ENCODE measurements around the gene MCTP1.
"Not testable (repeated sequence)": the region's sequence is repeated elsewhere in the genome, so short reads cannot be mapped to it uniquely, and the experiment has no call there.

MCTP1 gene

GRCh38 chr5:95181644-95182043 lies 103.2 kb downstream of the MCTP1 start:
- no peak for DNase-seq (ENCODE audit: low spot score)

DNA sequence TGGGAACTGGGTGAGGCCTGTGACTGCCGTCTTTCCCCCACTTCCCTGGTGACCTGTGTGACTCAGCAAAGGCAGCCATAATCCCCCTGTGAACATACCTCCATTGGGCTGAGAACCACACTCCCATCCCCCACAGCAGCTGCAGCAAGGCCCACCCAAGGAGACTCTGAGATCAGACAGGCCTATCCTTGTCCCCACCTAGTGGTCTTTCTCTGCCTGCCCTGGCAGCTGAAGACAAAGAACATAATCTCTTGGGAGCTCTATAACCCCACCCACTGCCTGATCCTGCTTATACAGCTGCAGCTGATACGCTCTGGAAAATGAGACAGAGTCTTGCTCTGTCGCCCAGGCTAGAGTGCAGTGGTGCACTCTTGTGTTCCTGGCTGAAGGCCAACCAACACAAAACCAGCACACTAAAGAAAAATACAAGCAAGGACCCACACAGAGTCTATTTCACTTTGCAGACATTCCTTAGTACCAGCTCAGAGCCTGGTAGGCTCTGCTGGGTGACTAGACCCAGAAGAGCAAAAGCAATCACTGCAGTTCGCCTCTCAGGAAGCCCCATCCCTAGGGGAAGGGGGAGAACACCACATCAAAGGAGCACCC lies 106.7 kb downstream of the MCTP1 start:
- DNase-seq (ENCODE audit: low spot score), result no peak

- DNase-seq (ENCODE audit: low spot score), result no peak
Observed at GRCh38 chr5:95177456-95177855, 107.4 kb downstream of the MCTP1 start.

GRCh38 chr5:95175106-95175505 lies 109.8 kb downstream of the MCTP1 start:
- no peak for DNase-seq (ENCODE audit: low spot score)

DNA sequence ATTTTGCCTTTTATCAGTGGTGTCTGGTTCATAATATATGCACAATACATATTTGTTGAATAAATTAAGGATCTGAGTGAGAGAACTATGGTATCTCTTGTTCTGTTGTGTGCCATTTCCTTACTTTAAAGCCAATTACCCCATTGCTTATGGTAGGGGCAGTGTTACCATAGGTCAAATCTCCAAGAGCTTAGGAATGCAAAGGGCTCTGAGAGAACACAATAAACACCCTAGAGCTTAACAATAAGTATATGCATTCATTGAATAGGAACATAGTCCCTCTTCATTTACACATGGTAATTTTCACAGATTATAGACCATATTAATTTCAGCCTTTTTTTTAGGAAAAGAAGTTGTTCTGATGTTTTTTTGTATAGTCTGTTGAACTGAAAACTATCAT lies 112.2 kb downstream of the MCTP1 start:
- DNase-seq (ENCODE audit: low spot score), result no peak

DNA sequence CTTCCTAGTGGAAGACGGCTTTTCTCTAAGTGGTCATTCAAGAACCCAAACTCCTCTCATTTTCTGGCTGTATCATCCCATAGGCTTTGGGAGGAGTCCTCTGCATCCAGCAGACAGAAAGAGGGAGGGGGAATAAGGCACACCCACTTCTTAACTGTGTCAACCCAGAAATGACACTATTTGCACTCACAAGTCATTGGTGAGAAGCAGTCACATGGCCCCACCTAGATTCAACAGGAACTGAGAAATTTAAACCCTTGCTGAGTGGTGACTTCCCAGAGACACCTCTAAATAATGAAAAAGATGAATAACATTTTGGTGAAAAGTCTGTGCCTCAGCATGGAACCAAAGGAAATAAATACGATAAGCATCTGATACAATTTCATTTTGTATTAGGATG lies 120.0 kb downstream of the MCTP1 start:
- no peak for DNase-seq (ENCODE audit: low spot score)

- no peak for DNase-seq (ENCODE audit: low spot score)
Observed at GRCh38 chr5:95163079-95163478, 121.8 kb downstream of the MCTP1 start.

DNA sequence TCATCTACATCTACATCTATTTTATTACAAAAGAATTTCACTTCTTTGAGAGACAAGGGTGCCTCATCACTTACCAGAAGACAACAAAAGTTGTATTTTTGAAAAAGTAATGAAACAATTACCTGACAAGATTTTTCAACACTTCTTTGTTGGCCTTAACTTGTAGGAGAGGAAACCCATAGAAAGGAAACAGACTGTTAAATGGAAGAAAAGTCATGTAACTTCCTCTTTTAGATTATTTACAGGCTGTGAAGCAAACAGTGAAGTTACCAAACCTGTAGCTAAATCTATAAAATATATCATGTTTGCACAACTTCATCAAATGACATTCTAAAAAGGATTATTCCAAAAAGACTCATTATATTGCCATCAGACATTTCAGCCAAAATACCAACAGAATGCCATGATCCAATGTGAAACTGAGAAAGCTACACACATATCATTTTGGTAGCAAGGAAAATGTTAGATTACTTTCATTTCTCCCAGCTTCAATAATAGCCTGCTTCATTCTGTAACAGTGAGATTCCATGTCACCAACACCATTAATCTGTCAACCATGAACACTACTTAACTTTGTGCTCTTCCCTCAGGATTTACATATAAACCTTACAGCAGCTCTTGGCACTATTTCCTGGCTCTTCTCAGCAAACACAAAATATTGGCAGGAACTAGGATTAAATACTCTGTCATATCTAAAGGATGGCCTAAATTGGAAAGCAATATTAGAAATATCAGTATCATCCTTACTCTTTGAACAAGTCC lies 122.5 kb downstream of the MCTP1 start:
- DNase-seq (ENCODE audit: low spot score), result no peak

GRCh38 chr5:95159603-95160002 lies 125.3 kb downstream of the MCTP1 start:
- no peak for DNase-seq (ENCODE audit: low spot score)

- DNase-seq (ENCODE audit: low spot score), result no peak
Observed at GRCh38 chr5:95155888-95156287, 129.0 kb downstream of the MCTP1 start.

DNA sequence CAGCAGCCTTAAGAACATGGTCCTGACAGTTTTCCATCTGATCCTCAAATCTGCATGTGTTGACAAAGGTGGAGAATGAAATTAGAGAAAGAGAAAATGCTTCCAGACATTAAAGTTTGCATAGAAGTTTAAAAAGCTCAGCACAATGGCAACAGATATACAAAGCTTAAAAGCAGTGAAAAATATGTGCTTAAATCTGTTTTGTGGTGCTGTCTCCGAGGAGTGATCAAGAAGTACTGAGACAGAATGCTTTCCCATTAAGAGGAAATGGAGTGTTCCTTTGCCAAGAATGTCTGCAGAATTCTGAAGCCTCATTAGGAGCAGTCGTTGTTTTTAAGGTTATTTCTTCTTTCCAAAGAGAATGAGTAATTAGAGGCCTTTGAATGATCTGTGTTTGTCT lies 131.4 kb downstream of the MCTP1 start:
- no peak for DNase-seq (ENCODE audit: low spot score)

GRCh38 chr5:95152535-95152934 lies 132.4 kb downstream of the MCTP1 start:
- no peak for DNase-seq (ENCODE audit: low spot score)

DNA sequence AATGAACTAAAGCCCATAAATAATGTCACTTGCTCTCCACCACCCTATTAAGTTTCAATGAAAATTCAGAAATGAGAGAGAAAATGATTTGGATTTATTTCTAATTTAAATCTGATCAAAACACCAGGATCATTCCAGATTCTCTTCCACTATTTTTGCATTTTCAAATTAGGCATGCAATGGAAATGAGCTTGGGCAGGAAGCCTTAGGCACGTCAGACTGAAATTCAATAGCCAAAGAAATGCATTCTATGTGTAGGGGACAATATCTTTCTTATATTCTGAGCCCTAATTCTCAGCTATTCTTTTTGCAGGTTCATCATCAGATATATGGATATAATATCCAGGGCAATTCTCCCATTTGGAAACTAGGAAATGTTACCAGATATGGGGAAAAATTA lies 132.8 kb downstream of the MCTP1 start:
- no peak for DNase-seq (ENCODE audit: low spot score)

GRCh38 chr5:95151694-95152093 lies 133.2 kb downstream of the MCTP1 start:
- DNase-seq (ENCODE audit: low spot score), result no peak

DNA sequence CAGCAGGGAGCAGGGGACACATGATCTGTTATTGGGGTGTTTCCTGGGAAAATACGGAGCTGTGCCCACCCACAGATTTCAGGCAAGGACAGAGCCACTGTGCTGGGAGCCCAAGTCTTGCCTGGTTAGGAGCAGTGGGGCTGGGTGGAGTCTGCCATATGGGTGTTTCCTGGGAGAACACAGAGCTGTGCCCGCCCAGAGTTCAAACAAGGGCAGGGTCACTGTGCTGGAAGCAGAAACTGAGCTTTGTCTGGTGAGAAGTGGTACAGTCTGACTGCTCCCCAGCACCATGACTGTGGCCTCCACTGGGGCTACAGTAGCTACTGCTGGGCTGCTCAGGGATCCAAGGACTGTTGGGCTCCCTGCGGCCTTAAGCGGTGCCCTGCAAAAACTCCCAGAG lies 135.5 kb downstream of the MCTP1 start:
- DNase-seq (ENCODE audit: low spot score), result no peak

DNA sequence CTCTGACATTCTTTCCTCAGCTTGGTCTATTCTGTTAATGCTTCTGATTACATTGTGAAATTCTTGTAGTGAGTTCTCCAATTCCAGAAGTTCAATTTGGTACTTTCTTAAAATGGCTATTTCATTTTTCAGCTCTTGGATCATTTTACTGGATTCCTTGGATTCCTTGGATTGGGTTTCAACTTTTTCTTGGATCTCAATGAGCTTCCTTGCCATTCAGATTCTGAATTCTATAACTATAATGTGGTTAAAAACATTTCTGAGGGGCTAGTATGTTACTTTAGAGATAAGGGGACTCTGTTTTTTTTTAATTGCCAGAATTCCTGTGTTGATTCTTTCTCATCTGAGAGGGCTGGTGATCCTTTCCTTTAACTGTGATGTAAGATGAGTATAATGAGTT lies 136.4 kb downstream of the MCTP1 start:
- no peak for DNase-seq (ENCODE audit: low spot score)

- not testable (repeated sequence) for DNase-seq (ENCODE audit: low spot score)
Observed at GRCh38 chr5:95143858-95144257, 141.0 kb downstream of the MCTP1 start.

DNA sequence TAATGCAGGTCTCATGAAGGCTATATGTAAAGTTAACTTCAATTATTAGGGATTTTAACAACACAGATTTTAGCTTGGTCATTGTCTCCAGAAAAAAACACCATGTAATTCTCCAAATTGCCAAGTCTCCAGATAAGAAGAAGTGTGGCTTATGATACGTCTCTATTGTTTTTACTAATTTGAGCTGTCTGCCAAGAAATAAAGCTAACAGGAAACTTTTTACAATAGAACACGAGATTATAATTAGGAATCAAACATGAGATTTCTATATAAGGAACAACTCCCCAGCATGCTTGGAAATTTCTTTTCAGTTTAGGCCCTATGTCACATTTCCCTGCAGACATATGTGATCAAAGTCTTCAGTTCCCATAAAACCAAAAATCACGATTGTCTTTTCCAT lies 142.7 kb downstream of the MCTP1 start:
- no peak for DNase-seq (ENCODE audit: low spot score)

DNA sequence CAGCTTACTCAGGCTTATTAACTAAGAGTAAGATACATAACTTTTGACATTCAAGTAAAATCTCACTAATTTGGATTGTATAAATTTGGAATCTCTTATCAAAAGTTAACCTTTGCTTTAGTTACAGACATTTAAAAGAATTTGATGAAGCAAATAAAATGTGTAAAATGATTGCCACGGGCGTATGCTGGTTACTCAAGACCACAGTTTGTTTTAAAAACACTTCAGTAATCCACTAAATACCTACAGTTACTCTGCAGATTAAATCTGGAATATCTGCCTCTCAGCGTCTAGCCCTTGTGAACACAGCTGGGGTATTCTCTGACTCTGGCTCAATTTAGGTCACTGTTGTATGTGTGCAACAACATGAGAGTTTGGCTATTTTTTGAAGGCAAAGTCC lies 143.8 kb downstream of the MCTP1 start:
- no peak for DNase-seq (ENCODE audit: low spot score)

DNA sequence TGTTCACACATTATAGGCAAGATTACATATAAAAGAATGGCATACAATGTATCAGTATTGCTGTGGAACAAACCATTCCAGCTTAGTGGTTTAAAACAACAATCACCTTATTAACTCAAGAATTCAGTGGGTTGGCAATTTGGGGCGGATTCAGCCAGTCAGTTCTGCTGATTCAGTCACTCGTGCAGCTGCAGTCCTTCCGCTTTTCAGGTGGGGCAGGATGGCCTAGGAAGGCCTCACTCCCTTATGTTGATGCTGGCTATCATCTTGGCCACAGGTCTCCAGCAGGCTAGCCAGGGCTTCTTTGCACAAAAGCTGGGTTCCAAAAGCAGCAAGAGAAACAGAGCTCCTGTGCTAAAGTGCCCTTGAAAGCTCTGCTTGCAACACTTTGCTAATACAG lies 150.6 kb downstream of the MCTP1 start:
- DNase-seq (ENCODE audit: low spot score), result no peak

- no peak for DNase-seq (ENCODE audit: low spot score)
Observed at GRCh38 chr5:95132096-95132495, 152.8 kb downstream of the MCTP1 start.

DNA sequence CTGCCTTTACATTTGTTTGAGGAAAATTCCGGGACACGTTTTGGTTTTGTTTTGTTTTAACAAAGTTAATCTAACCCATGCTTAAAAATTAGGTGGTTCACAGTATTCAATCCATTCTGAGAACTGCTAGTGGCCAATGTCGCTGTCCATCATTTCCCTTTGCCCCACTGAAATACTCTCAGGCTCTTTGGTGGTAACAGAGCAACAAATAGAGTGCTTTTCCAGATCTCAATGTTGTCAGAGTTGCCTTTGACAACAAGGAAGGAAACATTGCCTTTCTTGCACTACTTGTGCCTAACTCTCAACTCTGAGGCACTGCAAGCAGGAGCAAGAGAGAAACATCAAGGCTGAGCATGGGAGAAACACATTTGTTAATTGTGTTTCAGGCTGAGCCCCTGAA lies 154.0 kb downstream of the MCTP1 start:
- DNase-seq (ENCODE audit: low spot score), result no peak

GRCh38 chr5:95124731-95125130 lies 160.2 kb downstream of the MCTP1 start:
- no peak for DNase-seq (ENCODE audit: low spot score)

- DNase-seq (ENCODE audit: low spot score), result no peak
Observed at GRCh38 chr5:95124101-95124500, 160.8 kb downstream of the MCTP1 start.
